GM12878 (cell line): Measurements from ENCODE around the gene SLC25A30. TPM values are rescaled to one million over a fixed set of nuclear protein-coding genes. Genes with fewer than 3 reads are reported as not detected.

ENCODE experiments used
- ATAC-seq: fragments of 200-7000 bp; cut with Tn5 transposase; 3 replicates; pipeline ENCODE4 v1.9.1; 2020; ENCODE audit warnings: mild to moderate bottlenecking, moderate library complexity
- BruUV-seq: library from RNA; stranded (reverse); fragments of 400-500 nt; replicated peaks from 2 replicates; lab custom pipeline; 2021; lab: Mats Ljungman, UMichigan
- CTCF ChIA-PET: fragments of 300-600 bp; sonication (Branson Sonifier 250); formaldehyde crosslinking; extraction: SDS; loops from one replicate; lab custom pipeline; 2021; ENCODE audit warnings: inconsistent platforms; lab: Yijun Ruan, JAX
- POLR2A ChIA-PET: fragments of 350-600 bp; formaldehyde crosslinking; extraction: SDS; loops from one replicate; lab custom pipeline; 2021; ENCODE audit warnings: inconsistent platforms; lab: Charles Lee
- RAD21 ChIA-PET: fragments of 300-600 bp; sonication (Branson Sonifier 250); formaldehyde crosslinking; loops from one replicate; lab custom pipeline; 2023; ENCODE audit warnings: antibody characterized with exemption; ENCODE audit not compliant: unreplicated experiment; lab: Charles Lee
- SMC1A ChIA-PET: fragments of 300-600 bp; sonication (Branson Sonifier 250); formaldehyde crosslinking; loops from one replicate; lab custom pipeline; 2023; ENCODE audit not compliant: unreplicated experiment, uncharacterized antibody; lab: Charles Lee
- DNase-seq: peaks from one replicate; pipeline ENCODE4 v3.0.0-alpha.2; 2011; ENCODE audit warnings: low read depth, low spot score
- FAIRE-seq: peaks from 3 replicates; lab custom pipeline; 2011; peaks lifted over from hg19 to GRCh38; lab: Jason Lieb, UNC
- H2AFZ ChIP-seq: 2 replicates; pipeline ENCODE4 v1.6.0; 2011; ENCODE audit warnings: low read depth, low read length, control low read depth; ENCODE audit not compliant: control insufficient read depth
- H3K27ac ChIP-seq: 2 replicates; pipeline ENCODE4 v1.5.1; 2011; ENCODE audit warnings: control low read depth; ENCODE audit not compliant: control insufficient read depth, insufficient read depth
- H3K27me3 ChIP-seq, 2 experiments: replicated peaks in 1 of 2; 2 replicates each; pipeline versions ENCODE4 v1.6.0 to v1.6.1; 2011; ENCODE audit warnings: low read length in 1 of 2; ENCODE audit not compliant: control insufficient read depth in 2 of 2, insufficient read depth in 2 of 2
- H3K36me3 ChIP-seq, 2 experiments: 2 replicates each; pipeline ENCODE4 v1.5.1; 2011; ENCODE audit warnings: low read length in 1 of 2; ENCODE audit not compliant: control insufficient read depth in 2 of 2, insufficient read depth in 2 of 2
- H3K4me1 ChIP-seq: 2 replicates; pipeline ENCODE4 v1.6.1; 2011; ENCODE audit warnings: mild to moderate bottlenecking, low read length, moderate library complexity, mixed read lengths; ENCODE audit not compliant: control insufficient read depth, insufficient read depth
- H3K4me2 ChIP-seq: 2 replicates; pipeline ENCODE4 v1.6.0; 2011; ENCODE audit warnings: control low read depth; ENCODE audit not compliant: control insufficient read depth, insufficient read depth
- H3K4me3 ChIP-seq: fragments of 200-600 bp; sonication (generic); 2 replicates; pipeline ENCODE4 v1.5.1; 2016
- H3K79me2 ChIP-seq: 2 replicates; pipeline ENCODE4 v1.6.0; 2011; ENCODE audit warnings: low read length; ENCODE audit not compliant: control insufficient read depth, insufficient read depth
- H3K9ac ChIP-seq: 2 replicates; pipeline ENCODE4 v1.8.0; 2011; ENCODE audit warnings: low read length, control low read depth, mixed read lengths; ENCODE audit not compliant: control insufficient read depth, insufficient read depth
- H3K9me3 ChIP-seq: replicated peaks from 3 replicates; pipeline ENCODE4 v1.5.1; 2011; ENCODE audit warnings: mild to moderate bottlenecking, low read length; ENCODE audit not compliant: control insufficient read depth, insufficient read depth
- H4K20me1 ChIP-seq: 2 replicates; pipeline ENCODE4 v1.6.0; 2011; ENCODE audit not compliant: control insufficient read depth, insufficient read depth
- CTCF ChIP-seq, 3 experiments: IDR thresholded peaks in 2 of 3; conservative IDR thresholded peaks in 1 of 3; 2 replicates each; pipeline ENCODE4 v1.5.1; 2011; ENCODE audit warnings: low read depth in 3 of 3, low read length in 3 of 3, mild to moderate bottlenecking in 3 of 3, control low read depth in 2 of 3, moderate library complexity in 2 of 3, inconsistent platforms in 1 of 3, mixed read lengths in 1 of 3; ENCODE audit not compliant: control insufficient read depth in 2 of 3, insufficient read depth in 1 of 3; ENCODE audit errors: extremely low read depth in 1 of 3
- E2F8 ChIP-seq: fragments of 450-650 bp; IDR thresholded peaks from 2 replicates; pipeline ENCODE4 v1.6.1; 2018; ENCODE audit warnings: mild to moderate bottlenecking, low read depth, moderate library complexity; ENCODE audit not compliant: partially characterized antibody
- JUNB ChIP-seq: IDR thresholded peaks from 2 replicates; pipeline ENCODE4 v1.6.1; 2016; ENCODE audit warnings: antibody characterized with exemption, mild to moderate bottlenecking
- MLLT1 ChIP-seq: fragments of 450-650 bp; IDR thresholded peaks from 2 replicates; pipeline ENCODE4 v1.6.1; 2016; ENCODE audit warnings: mild to moderate bottlenecking
- NFYA ChIP-seq: IDR thresholded peaks from 2 replicates; pipeline ENCODE4 v1.6.1; 2011; ENCODE audit warnings: low read depth, mild to moderate bottlenecking, low read length, improper control_type of control experiment, borderline replicate concordance
- PAX5 ChIP-seq: IDR thresholded peaks from 2 replicates; pipeline ENCODE4 v1.6.1; 2011; ENCODE audit warnings: low read depth, low read length, borderline replicate concordance
- SMAD1 ChIP-seq: fragments of 450-650 bp; IDR thresholded peaks from 2 replicates; pipeline ENCODE4 v1.6.1; 2018; ENCODE audit warnings: mild to moderate bottlenecking, low read depth; ENCODE audit not compliant: partially characterized antibody
- TBL1XR1 ChIP-seq: IDR thresholded peaks from 2 replicates; pipeline ENCODE4 v1.6.1; 2012; ENCODE audit warnings: low read depth, low read length, improper control_type of control experiment
- ZNF207 ChIP-seq: fragments of 450-650 bp; IDR thresholded peaks from 2 replicates; pipeline ENCODE4 v1.6.1; 2014; ENCODE audit warnings: antibody characterized with exemption, mild to moderate bottlenecking, borderline replicate concordance
- ZSCAN29 ChIP-seq: fragments of 450-650 bp; IDR thresholded peaks from 2 replicates; pipeline ENCODE4 v1.6.1; 2017; ENCODE audit warnings: mild to moderate bottlenecking, moderate library complexity
- WGBS: methylation state at CpG from one replicate; pipeline ENCODE4 v1.1.6; 2016; ENCODE audit warnings: low lambda C conversion rate; ENCODE audit not compliant: insufficient replicate concordance, insufficient coverage; ENCODE audit errors: missing lambda C conversion rate; 5-methylcytosine and 5-hydroxymethylcytosine counted together
- in situ Hi-C: fragments of 300-500 bp; cut with MboI; formaldehyde crosslinking; loops from 9 replicates; pipeline ENCODE4 v1.14.3; 2018; ENCODE audit warnings: mixed read lengths
- intact Hi-C: fragments of 100-400 bp; cut with micrococcal nuclease; formaldehyde crosslinking; loops from one replicate; pipeline ENCODE4 v1.14.2; 2022; ENCODE audit not compliant: unreplicated experiment
- polyA plus RNA-seq, 11 experiments: library from polyadenylated mRNA; depleted of rRNA in 4 of 11; unstranded in 6 of 11; stranded (reverse) in 5 of 11; fragments of >200 nt; fragmentation: Nextera tagmentation in 4 of 11; fragmentation: Illumina TruSeq in 1 of 11; extraction: Ambion mirVana in 4 of 11; extraction: Trizol in 1 of 11; gene quantifications; 1 replicate in 1 of 11; 2 replicates in 10 of 11; pipeline versions ENCODE4 v1.2.1 to v1.2.3, GENCODE V29; 2011 to 2016; ENCODE audit warnings: inconsistent platforms in 2 of 11, missing spikeins in 2 of 11, low read depth in 1 of 11
- total RNA-seq, 4 experiments: library from RNA; depleted of rRNA in 3 of 4; stranded (reverse); fragments of >200 nt in 3 of 4; fragmentation: Illumina TruSeq in 1 of 4; extraction: Trizol in 1 of 4; gene quantifications; 2 replicates each; pipeline versions ENCODE4 v1.2.1 to v1.2.3, GENCODE V29; 2013 to 2021

The SLC25A30 gene
- total and polyA plus RNA-seq, 10 of the 15 experiments (the other 5 are each of a cell fraction or from before 2014, with no cell fraction given): 2.4 to 18.0 (median 8.9) TPM

DNA sequence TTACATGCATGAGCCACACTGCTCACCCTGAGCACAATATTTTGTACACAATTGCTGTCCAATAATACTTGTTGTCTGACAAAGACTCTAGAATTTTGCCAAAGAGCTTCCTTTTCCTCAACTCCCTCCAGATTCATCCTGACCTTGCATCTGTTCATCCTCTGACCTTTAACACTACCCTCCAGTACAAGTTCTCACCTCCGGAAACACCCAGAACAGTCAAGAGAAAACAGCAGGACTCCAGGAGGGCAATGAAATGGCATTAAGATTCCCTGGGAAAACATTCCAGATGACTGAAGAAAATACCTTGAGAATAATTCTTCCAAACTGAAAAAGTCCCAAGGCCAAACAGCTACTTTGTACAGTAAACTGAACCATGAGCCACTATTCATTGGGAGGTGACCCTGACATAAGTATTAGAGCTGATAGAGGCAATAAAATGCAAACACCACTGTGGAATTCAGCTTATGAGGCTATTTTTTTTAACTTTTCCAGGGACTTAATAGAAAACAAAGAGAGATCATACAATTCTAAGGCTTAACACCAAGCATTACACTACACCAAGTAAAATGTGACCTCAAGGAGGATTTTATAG lies 30.9 kb upstream of the SLC25A30 start:
- no peak for TF ChIP-seq ZSCAN29
- no peak for TF ChIP-seq JUNB
- no peak for TF ChIP-seq NFYA
- TF ChIP-seq SMAD1: no peak
- TF ChIP-seq PAX5: no peak
- no peak for TF ChIP-seq ZNF207
- no peak for TF ChIP-seq E2F8
- TF ChIP-seq CTCF (IDR thresholded peaks at IDR 0.05 in 2 of 3, conservative IDR thresholded peaks at IDR 0.05 in 1 of 3; ENCODE audit: control insufficient read depth in 2 of 3, extremely low read depth in 1 of 3, insufficient read depth in 1 of 3, low read depth in 3 of 3, low read length in 3 of 3): no peak
- TF ChIP-seq MLLT1: no peak
- TF ChIP-seq TBL1XR1: no peak
- BruUV-seq: no TSS peak
- Histone ChIP-seq H3K27ac (no peak overlapping the region), H3K4me3 (no peak overlapping the region), H3K4me1 (no peaks in the 10 kb centered on the region), H4K20me1 (no peaks in the 10 kb centered on the region), H2AFZ (no peak overlapping the region), H3K9ac (no peak overlapping the region), H3K27me3 (peaks cover 0 to 2% of the 10 kb centered on the region in 2 experiments; a peak in 1 of 4 replicates), H3K9me3 (no peaks in the 10 kb centered on the region), H3K36me3 (no peaks in the 10 kb centered on the region), H3K4me2 (no peak overlapping the region), H3K79me2 (no peaks in the 10 kb centered on the region)
- ChIA-PET POLR2A (no interaction called here), RAD21 (no interaction called here), CTCF (no interaction called here), SMC1A (interaction anchor here (0.6 kb wide), 1 partner anchor 319 kb away, joined by 3 read pairs; no protein-coding TSS in a partner anchor)
- whole genome bisulfite sequencing: 100% methylated on average over 1 of the region's 1 CpG
- ATAC-seq: no peak
- in situ Hi-C loops: no loop called here
- intact Hi-C loops: no loop called here
- FAIRE-seq: no peak
- DNase-seq: no peak
